PC-3 (cell line): ENCODE results near the gene AGTPBP1. TPM values are rescaled to one million over a fixed set of nuclear protein-coding genes. Genes with fewer than 3 reads are reported as not detected.

Experiments
- ATAC-seq: fragments of 200-7000 bp; cut with Tn5 transposase; 2 replicates; pipeline ENCODE4 v1.9.1; 2020; ENCODE audit warnings: mild to moderate bottlenecking, moderate library complexity
- BruUV-seq: library from RNA; stranded (reverse); fragments of 400-500 nt; replicated peaks from 2 replicates; lab custom pipeline; 2021; lab: Mats Ljungman, UMichigan
- CTCF ChIA-PET: fragments of 300-600 bp; sonication (Branson Sonifier 250); formaldehyde crosslinking; loops from one replicate; lab custom pipeline; 2022; ENCODE audit warnings: antibody characterized with exemption; lab: Charles Lee
- POLR2A ChIA-PET: fragments of 300-600 bp; sonication (Branson Sonifier 250); formaldehyde crosslinking; loops from one replicate; lab custom pipeline; 2022; ENCODE audit warnings: antibody characterized with exemption; ENCODE audit not compliant: unreplicated experiment; lab: Charles Lee
- DNase-seq: peaks from one replicate; pipeline ENCODE4 v3.0.0-alpha.2; 2015
- H2AFZ ChIP-seq: fragments of 300-600 bp; sonication (generic); 2 replicates; pipeline ENCODE4 v1.6.0; 2016; ENCODE audit warnings: antibody characterized with exemption, low read length
- H3F3A ChIP-seq: fragments of 300-600 bp; sonication (generic); one replicate; pipeline ENCODE4 v1.6.0; 2017; ENCODE audit warnings: antibody characterized with exemption, low read length, control low read depth, mild to moderate bottlenecking; ENCODE audit not compliant: unreplicated experiment
- H3K27ac ChIP-seq: fragments of 300-600 bp; sonication (generic); 2 replicates; pipeline ENCODE4 v1.5.1; 2016; ENCODE audit warnings: mild to moderate bottlenecking, low read length
- H3K27me3 ChIP-seq: fragments of 300-600 bp; sonication (generic); 2 replicates; pipeline ENCODE4 v1.6.1; 2016; ENCODE audit warnings: low read length, mixed read lengths
- H3K36me3 ChIP-seq: fragments of 300-600 bp; sonication (generic); 2 replicates; pipeline ENCODE4 v1.6.1; 2016; ENCODE audit warnings: low read depth, mixed run types, low read length, mixed read lengths
- H3K4me1 ChIP-seq: fragments of 300-600 bp; sonication (generic); 2 replicates; pipeline ENCODE4 v1.5.1; 2016; ENCODE audit warnings: low read length; ENCODE audit not compliant: insufficient read depth
- H3K4me2 ChIP-seq: fragments of 300-600 bp; sonication (generic); 2 replicates; pipeline ENCODE4 v1.6.0; 2016; ENCODE audit warnings: low read length
- H3K4me3 ChIP-seq: fragments of 300-600 bp; sonication (generic); 2 replicates; pipeline ENCODE4 v1.5.1; 2016; ENCODE audit warnings: mild to moderate bottlenecking, low read length, mixed read lengths
- H3K79me2 ChIP-seq: fragments of 300-600 bp; sonication (generic); 2 replicates; pipeline ENCODE4 v1.6.1; 2017; ENCODE audit warnings: low read length, mixed read lengths
- H3K9ac ChIP-seq: fragments of 300-600 bp; sonication (generic); 2 replicates; pipeline ENCODE4 v1.6.0; 2016; ENCODE audit warnings: mild to moderate bottlenecking, low read length
- H3K9me2 ChIP-seq: fragments of 300-600 bp; sonication (generic); replicated peaks from 2 replicates; pipeline ENCODE4 v1.6.1; 2016; ENCODE audit warnings: mixed run types, low read length, mixed read lengths
- H3K9me3 ChIP-seq: fragments of 300-600 bp; sonication (generic); 2 replicates; pipeline ENCODE4 v1.6.1; 2016; ENCODE audit warnings: low read length, mixed read lengths
- H4K20me1 ChIP-seq: fragments of 300-600 bp; sonication (generic); 2 replicates; pipeline ENCODE4 v1.6.1; 2016; ENCODE audit warnings: low read length, mixed read lengths
- EZH2 ChIP-seq: fragments of 300-600 bp; sonication (generic); IDR thresholded peaks from one replicate; pipeline ENCODE4 v1.6.1; 2017; ENCODE audit warnings: antibody characterized with exemption, mild to moderate bottlenecking, low read length; ENCODE audit not compliant: unreplicated experiment
- EZH2phosphoT487 ChIP-seq: fragments of 300-600 bp; sonication (generic); IDR thresholded peaks from 2 replicates; pipeline ENCODE4 v1.6.1; 2018; ENCODE audit warnings: mild to moderate bottlenecking, antibody characterized with exemption, low read length, borderline replicate concordance
- intact Hi-C: fragments of 100-400 bp; cut with micrococcal nuclease; formaldehyde crosslinking; loops from 2 replicates; pipeline ENCODE4 v1.9.0; 2023
- total RNA-seq: library from RNA; depleted of rRNA; stranded (reverse); fragments of >200 nt; gene quantifications from 2 replicates; pipeline ENCODE4 v1.2.3, GENCODE V29; 2014
- TF ChIP-seq, protein P1 (sequence below): fragments of 300-600 bp; sonication (generic); conservative IDR thresholded peaks from 2 replicates; pipeline ENCODE4 v1.5.1; 2017; ENCODE audit warnings: antibody characterized with exemption, low read depth, mild to moderate bottlenecking, low read length

The AGTPBP1 gene
- total RNA-seq, 1 experiment from 2014 or later: 6.0 TPM

GRCh38 chr9:85528607-85529006 lies 213.1 kb downstream of the AGTPBP1 start:
- Histone ChIP-seq H2AFZ (no peak overlapping the region), H3K9ac (no peak overlapping the region), H3K36me3 (no peaks in the 10 kb centered on the region), H3K27ac (no peak overlapping the region), H3K27me3 (peaks cover 15% of the 10 kb centered on the region), H3K9me3 (no peaks in the 10 kb centered on the region), H3K4me3 (no peak overlapping the region), H3K79me2 (no peaks in the 10 kb centered on the region), H3K4me2 (no peak overlapping the region), H4K20me1 (no peaks in the 10 kb centered on the region), H3F3A (no peaks in the 10 kb centered on the region), H3K9me2 (no peaks in the 10 kb centered on the region), H3K4me1 (no peaks in the 10 kb centered on the region)
- POLR2A ChIA-PET: no interaction called here
- TF ChIP-seq EZH2: no peak
- TF ChIP-seq, protein P1, sequence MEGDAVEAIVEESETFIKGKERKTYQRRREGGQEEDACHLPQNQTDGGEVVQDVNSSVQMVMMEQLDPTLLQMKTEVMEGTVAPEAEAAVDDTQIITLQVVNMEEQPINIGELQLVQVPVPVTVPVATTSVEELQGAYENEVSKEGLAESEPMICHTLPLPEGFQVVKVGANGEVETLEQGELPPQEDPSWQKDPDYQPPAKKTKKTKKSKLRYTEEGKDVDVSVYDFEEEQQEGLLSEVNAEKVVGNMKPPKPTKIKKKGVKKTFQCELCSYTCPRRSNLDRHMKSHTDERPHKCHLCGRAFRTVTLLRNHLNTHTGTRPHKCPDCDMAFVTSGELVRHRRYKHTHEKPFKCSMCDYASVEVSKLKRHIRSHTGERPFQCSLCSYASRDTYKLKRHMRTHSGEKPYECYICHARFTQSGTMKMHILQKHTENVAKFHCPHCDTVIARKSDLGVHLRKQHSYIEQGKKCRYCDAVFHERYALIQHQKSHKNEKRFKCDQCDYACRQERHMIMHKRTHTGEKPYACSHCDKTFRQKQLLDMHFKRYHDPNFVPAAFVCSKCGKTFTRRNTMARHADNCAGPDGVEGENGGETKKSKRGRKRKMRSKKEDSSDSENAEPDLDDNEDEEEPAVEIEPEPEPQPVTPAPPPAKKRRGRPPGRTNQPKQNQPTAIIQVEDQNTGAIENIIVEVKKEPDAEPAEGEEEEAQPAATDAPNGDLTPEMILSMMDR: no peak
- TF ChIP-seq EZH2phosphoT487: no peak
- BruUV-seq: no TSS peak
- intact Hi-C loops: no loop called here
- no peak for DNase-seq
- ATAC-seq: no peak
- CTCF ChIA-PET: no interaction called here

- Histone ChIP-seq H3K9me3 (no peaks in the 10 kb centered on the region), H3K36me3 (no peaks in the 10 kb centered on the region), H3K27ac (no peak overlapping the region), H3K9me2 (no peaks in the 10 kb centered on the region), H3K79me2 (no peaks in the 10 kb centered on the region), H3K4me3 (no peak overlapping the region), H3K9ac (no peak overlapping the region), H3K27me3 (peaks cover 19% of the 10 kb centered on the region), H3K4me1 (no peaks in the 10 kb centered on the region), H3F3A (no peaks in the 10 kb centered on the region), H4K20me1 (no peaks in the 10 kb centered on the region), H2AFZ (no peak overlapping the region), H3K4me2 (no peak overlapping the region)
- DNase-seq (no peak), ATAC-seq (no peak)
- BruUV-seq: no TSS peak
- CTCF ChIA-PET: no interaction called here
- intact Hi-C loops: no loop called here
- TF ChIP-seq, protein P1: no peak
- TF ChIP-seq EZH2phosphoT487: no peak
- no peak for TF ChIP-seq EZH2
- POLR2A ChIA-PET: no interaction called here
These were observed 213.6 kb downstream of the AGTPBP1 start for GRCh38 chr9:85528142-85528541.

DNA sequence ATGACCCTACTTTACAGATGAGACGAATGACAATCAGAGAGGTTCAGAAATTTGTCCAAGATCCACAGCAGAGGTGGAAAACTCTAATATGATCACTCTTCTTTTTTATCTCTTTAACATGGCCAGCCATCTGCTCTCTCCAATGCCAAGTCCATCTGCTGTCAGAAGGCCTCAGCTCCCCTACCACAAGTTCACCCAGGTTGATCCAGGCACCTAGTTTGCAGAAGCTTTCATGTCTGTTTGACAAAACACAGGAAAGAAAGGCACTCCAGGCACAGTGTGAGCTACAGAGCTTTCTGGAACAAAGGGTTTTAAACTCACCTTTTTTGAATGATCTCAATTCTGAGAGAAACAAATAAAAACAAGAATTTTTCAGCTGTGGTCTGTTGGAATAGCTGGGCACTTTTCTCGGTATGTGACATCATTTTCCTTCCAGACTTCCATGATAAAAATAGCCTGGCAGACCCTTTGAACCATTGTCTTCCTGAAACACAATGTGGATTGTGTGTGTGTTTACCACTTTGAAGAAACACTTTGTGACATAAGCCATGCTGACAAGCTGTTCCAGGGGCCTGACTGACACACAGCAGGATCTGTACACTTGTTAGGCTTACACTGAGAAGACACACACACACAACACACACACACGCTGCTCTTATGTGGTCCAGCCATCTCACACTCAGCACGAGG lies 214.3 kb downstream of the AGTPBP1 start:
- no TSS peak for BruUV-seq
- Histone ChIP-seq H3K27ac (no peak overlapping the region), H3K9me2 (no peaks in the 10 kb centered on the region), H3K79me2 (no peaks in the 10 kb centered on the region), H4K20me1 (no peaks in the 10 kb centered on the region), H2AFZ (no peak overlapping the region), H3K9me3 (no peaks in the 10 kb centered on the region), H3K9ac (no peak overlapping the region), H3F3A (no peaks in the 10 kb centered on the region), H3K4me1 (no peaks in the 10 kb centered on the region), H3K4me2 (no peak overlapping the region), H3K36me3 (no peaks in the 10 kb centered on the region), H3K27me3 (peaks cover 25% of the 10 kb centered on the region), H3K4me3 (no peak overlapping the region)
- DNase-seq (no peak), ATAC-seq (no peak)
- ChIA-PET POLR2A (no interaction called here), CTCF (no interaction called here)
- TF ChIP-seq, protein P1: no peak
- TF ChIP-seq EZH2phosphoT487: no peak
- TF ChIP-seq EZH2: no peak
- intact Hi-C loops: no loop called here
